Stimulated activated naive CD8-positive, alpha-beta T cell treated with anti-CD3 and anti-CD28 coated beads, Interleukin-15, Interleukin-2, amounts not matched to agents 100 U/mL and 50 U/mL, for 24 hours (primary cell): ENCODE results near the gene CDC42EP4.

Experiments
- ATAC-seq: fragments of 150-1000 bp; cut with Tn5 transposase; one replicate; pipeline ENCODE4 v1.10.0; 2021
- DNase-seq: peaks from one replicate; pipeline ENCODE4 v3.0.0; 2021

Gene CDC42EP4

GRCh38 chr17:73250851-73251640 is 60.8 kb downstream of the CDC42EP4 start:
- ATAC-seq (no peak), DNase-seq (no peak)

- ATAC-seq = no peak
- DNase-seq = no peak
Observed at GRCh38 chr17:73249700-73250099, 62.1 kb downstream of the CDC42EP4 start.

GRCh38 chr17:73248532-73248931 is 63.3 kb downstream of the CDC42EP4 start:
- no peak for ATAC-seq
- no peak for DNase-seq

GRCh38 chr17:73247726-73248125 is 64.1 kb downstream of the CDC42EP4 start:
- ATAC-seq = no peak

GRCh38 chr17:73240561-73240960 is 71.2 kb downstream of the CDC42EP4 start:
- DNase-seq = no peak
- no peak for ATAC-seq

More at GRCh38 chr17:73247726-73248125, 64.1 kb downstream of the CDC42EP4 start:
- DNase-seq = no peak

GRCh38 chr17:73237714-73238113 is 74.1 kb downstream of the CDC42EP4 start:
- ATAC-seq (no peak), DNase-seq (no peak)

GRCh38 chr17:73234736-73235135 is 77.1 kb downstream of the CDC42EP4 start:
- no peak for ATAC-seq
- no peak for DNase-seq
